GM10248 (cell line): ENCODE measurements around the gene RNF220.

ENCODE experiments used
- CTCF ChIA-PET: fragments of 300-600 bp; sonication (Branson Sonifier 250); formaldehyde crosslinking; extraction: SDS; loops from one replicate; lab custom pipeline; 2021; ENCODE audit warnings: antibody characterized with exemption; lab: Yijun Ruan, JAX
- POLR2A ChIA-PET: fragments of 350-650 bp; sonication (Branson Sonifier 250); formaldehyde crosslinking; extraction: SDS; loops from one replicate; lab custom pipeline; 2020; ENCODE audit warnings: antibody characterized with exemption; lab: Yijun Ruan, JAX
- DNase-seq: peaks from one replicate; pipeline ENCODE4 v3.0.0; 2012; ENCODE audit errors: extremely low spot score
- TF ChIP-seq, protein P1 (sequence below): IDR thresholded peaks from 2 replicates; pipeline ENCODE4 v1.5.1; 2012; ENCODE audit warnings: mild to moderate bottlenecking, low read depth; ENCODE audit errors: extremely low read depth, missing control alignments, control extremely low read depth

The RNF220 gene

DNA sequence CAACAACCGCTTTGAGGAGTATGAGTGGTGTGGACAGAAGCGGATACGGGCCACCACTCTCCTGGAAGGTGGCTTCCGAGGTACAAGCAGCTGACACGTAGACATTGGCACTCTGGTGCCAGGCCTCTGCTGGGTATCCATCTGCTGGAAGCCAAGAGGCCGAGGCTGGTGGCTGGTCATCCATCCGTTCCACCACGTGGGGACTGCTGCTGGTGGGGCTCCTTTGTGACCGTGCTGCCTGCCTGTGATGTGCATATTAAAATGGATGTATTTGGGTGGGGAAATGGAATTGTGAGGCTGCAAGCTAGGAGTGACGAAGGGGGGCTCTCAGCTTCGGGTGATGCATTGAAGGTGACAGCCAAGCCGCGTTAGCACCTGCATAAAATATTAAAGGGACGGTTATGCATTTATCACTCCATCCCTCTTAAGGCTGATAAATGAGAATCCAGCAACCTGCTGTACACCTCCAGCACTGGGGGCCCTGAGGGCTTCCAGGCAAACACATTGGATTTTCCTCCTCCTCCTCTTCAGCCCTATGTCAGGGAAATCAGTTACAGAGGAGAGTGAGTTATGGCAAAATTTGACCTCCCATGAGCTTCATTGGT, 231.1 kb downstream of the RNF220 start:
- CTCF ChIA-PET = interaction anchor here (1.3 to 13.8 kb wide), 4 partner anchors 13 to 319 kb away, joined by 3 to 204 read pairs (median 3); no protein-coding TSS in a partner anchor
- POLR2A ChIA-PET = no interaction called here
- DNase-seq = no peak
- TF ChIP-seq, protein P1, sequence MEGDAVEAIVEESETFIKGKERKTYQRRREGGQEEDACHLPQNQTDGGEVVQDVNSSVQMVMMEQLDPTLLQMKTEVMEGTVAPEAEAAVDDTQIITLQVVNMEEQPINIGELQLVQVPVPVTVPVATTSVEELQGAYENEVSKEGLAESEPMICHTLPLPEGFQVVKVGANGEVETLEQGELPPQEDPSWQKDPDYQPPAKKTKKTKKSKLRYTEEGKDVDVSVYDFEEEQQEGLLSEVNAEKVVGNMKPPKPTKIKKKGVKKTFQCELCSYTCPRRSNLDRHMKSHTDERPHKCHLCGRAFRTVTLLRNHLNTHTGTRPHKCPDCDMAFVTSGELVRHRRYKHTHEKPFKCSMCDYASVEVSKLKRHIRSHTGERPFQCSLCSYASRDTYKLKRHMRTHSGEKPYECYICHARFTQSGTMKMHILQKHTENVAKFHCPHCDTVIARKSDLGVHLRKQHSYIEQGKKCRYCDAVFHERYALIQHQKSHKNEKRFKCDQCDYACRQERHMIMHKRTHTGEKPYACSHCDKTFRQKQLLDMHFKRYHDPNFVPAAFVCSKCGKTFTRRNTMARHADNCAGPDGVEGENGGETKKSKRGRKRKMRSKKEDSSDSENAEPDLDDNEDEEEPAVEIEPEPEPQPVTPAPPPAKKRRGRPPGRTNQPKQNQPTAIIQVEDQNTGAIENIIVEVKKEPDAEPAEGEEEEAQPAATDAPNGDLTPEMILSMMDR = no peak

DNA sequence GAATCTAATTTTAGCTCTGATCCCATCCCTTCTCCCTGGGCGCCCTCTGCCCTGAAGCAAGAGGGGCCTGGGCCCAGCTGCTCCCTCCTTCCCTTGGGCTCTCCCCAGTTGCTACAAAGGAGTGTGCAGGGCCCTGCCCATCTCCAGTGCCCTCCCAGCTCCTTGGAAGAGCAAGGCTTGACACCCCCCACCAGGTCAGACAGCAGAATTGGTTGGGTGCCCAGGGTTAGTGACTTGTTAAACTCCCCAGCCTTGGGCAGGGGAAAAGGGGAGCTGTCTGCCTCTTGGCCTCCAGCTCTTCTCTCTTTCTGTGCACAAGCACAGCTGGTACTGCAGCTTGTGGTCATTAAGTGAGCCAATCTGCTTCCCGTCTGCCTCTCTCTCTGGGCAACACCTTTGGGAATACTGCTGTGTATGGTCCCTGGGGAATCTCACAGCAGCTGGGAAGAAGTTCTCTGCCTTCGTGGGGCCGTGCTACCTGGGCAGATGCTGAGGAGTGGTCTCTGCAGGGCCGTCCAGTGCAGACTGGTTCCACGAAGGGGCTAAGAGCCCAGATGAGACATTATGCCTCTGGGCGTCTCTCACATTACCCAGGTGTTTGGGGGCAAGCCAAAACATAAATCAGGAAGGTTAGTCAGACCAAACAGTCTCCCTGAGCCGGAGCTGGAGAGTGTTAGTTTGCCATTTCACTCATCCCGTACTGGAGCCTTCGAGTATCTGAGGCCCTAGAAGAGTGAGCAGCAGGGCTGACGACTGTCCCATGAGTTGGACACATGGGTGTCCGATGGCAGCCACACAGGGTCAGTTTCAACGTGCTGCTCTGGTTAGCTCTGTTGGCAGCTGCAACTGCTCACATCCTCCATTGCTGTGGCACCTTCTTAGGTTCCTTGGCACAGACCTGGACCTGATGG, 231.9 kb downstream of the RNF220 start:
- TF ChIP-seq, protein P1 = no peak
- CTCF ChIA-PET = interaction anchor here (1.3 to 13.8 kb wide), 4 partner anchors 13 to 319 kb away, joined by 3 to 204 read pairs (median 3); no protein-coding TSS in a partner anchor
- DNase-seq = no peak
- POLR2A ChIA-PET = no interaction called here

DNA sequence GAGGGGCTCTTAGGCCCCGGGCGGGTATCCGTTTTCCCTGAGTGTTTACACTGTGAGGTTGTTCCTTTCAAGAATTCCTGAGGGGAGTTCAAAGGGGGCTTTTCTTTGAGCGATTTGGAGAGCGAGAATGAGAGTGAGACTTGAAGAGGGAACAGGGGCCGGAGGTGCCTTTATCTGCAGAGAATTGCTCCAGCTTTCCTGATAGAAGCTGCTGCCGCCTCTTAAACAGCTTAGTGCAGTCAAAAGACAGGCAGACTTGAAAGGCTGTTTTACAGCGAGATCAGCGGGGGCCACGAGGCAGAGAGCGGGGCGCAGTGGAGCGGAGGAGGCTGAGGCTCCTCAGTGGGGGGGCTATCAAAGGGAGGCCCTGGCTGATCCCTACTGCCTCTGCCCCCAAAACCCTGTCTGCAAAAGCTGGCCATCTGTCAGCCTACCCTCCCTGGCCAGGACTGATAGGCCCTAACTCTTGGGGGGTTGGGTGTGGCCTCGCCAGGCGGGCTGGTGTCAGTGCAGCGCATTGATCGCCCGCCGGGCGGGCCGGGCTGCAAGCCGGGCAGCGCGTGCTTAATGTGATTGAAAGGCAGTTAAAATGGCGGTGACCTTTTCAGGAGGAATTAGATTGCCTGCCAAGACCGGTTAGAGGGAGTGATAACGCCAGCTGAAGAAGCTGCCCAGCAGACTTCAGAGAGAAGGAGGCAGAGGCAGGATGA, 232.8 kb downstream of the RNF220 start:
- ChIA-PET CTCF (interaction anchor here (1.9 to 13.8 kb wide), 3 partner anchors 12 to 35 kb away, joined by 5 to 204 read pairs (median 6); no protein-coding TSS in a partner anchor), POLR2A (interaction anchor here (1.3 kb wide), 1 partner anchor 35 kb away, joined by 3 read pairs; no protein-coding TSS in a partner anchor)
- TF ChIP-seq, protein P1 = no peak
- DNase-seq = no peak

DNA sequence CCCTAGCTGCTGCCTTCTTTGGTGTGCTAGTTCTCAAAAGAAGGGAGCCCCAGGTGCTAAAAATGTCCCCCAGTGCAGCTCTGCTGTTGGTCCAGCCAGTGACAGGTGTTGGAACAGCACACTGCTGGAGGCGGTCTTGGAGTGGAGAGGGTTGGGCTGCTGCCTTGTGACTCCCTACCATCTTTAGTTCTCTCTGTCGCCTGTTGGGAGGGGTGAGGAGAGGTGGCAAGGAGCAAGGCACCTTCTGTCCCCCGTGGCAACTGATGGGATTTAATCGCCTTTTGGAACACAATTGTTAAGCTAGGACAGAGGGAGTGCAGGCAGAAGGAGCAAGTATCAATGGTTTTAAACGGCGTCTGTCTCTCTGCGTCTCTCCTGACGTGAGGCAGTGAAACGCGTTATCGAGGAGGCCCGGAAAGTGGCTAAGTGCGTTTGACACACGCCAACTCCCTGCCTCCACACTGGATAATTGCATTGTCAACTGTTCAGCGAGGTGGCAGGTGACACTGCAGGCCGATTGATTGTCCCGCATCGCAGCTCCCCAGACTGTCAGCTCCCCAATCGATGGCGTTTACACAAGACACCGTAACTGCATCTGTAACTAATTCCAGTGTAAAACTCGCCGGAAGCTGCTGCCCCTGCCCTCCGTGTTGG, 235.3 kb downstream of the RNF220 start:
- ChIA-PET POLR2A (no interaction called here), CTCF (interaction anchor here (1.2 to 13.8 kb wide), 6 partner anchors 9 to 423 kb away, joined by 3 to 204 read pairs (median 4); no protein-coding TSS in a partner anchor)
- DNase-seq = no peak
- TF ChIP-seq, protein P1 = no peak

DNA sequence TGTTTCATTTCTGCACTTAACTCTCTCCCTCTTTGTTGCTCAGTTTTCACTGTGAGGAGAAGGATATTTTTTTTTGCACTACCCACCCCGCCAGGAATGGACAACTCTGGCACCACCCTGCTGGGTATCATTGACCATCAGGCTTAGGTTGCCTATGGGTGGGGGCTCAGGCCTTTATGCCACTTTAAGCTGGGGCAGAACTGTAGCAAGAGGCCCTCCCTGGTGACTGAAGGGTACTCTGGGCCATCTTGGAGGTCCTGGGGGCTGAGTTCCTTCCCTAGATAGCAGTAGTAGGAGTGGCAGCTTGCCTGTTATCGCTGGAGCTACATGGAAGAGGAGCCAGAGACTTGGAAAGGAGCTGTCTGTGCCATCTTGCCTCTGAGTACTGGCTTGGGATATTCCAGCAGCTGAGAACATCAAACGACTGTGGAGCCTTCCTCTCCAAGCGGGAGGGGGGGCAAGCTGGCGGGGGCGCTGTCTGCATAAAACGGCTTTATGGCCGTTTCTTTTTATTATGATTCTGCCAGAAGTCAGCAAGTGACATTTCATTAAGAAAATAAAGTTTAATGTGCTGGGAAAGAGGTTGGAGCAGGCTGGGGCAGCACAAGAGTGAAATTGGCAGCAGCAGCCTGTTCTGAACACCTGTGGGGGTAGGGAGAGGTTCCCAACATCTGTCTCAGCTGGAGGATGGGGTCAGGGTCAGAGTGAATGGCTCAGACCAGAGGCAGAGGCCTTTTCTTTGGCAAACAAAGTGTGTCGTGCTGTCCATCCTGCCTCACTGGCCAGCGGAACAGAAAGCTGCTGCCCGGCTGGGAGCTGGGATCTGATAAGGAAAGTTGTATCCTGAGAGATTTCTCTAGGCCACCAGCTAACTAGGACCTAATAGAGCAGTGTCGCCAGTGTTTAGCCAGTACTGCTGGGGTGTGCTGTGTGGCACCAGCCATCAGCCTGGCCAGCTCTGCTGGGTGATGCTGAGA, 236.4 kb downstream of the RNF220 start:
- ChIA-PET POLR2A (interaction anchor here (0.5 to 2.1 kb wide), 5 partner anchors 8 to 1670 kb away, joined by 3 to 8 read pairs (median 5); no protein-coding TSS in a partner anchor), CTCF (interaction anchor here (0.7 to 13.8 kb wide), 7 partner anchors 8 to 69 kb away, joined by 3 to 204 read pairs (median 6); no protein-coding TSS in a partner anchor)
- no peak for DNase-seq
- TF ChIP-seq, protein P1 = no peak
